ENCODE measurements around the gene EPS15.
"Not testable (repeated sequence)": the region's sequence is repeated elsewhere in the genome, so short reads cannot be mapped to it uniquely, and the experiment has no call there.

Gene EPS15
- total RNA-seq = 189 to 193 reads per million in 2 experiments

DNA sequence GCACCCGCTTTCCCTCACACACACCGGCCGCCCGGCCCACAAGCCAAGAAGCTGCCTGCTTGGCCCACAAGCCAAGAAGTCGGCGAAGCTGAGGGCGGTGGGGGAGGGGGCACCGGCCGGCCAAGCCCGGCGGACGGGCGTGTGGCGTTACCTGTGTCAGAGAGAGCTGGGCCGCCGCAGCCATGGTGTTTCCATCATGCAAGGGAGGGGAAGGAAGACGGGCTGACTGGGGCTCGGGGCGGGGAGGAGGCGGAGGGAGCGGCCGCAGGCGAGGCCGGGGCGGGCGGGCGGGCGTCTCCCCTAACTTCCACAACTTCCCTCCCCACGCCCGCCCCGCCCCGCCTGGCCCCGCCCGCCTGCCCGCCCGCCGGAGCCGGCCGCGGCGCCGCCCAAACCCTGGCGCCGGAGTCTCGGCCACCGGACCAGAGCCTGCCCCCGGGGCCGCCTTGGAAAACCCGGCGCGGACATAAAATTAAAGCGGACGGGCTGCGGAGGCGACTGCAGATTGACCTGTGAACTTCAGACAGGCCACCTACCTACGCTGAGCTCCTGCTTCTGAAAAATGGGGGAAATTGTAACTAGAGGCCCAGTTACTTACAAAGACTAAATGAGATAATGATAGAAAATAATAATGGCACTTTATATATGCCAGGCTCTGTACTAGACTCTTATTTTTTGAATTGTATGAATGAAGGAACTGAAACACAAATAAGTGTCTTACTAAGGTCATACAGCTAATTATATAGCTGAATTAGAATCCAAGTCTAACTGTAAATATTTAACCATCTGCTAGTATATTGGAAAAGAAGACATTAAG, at the start of gene EPS15:
Gene EPS15, minus strand, starts transcription at position 219 of the 817 bp plus-strand sequence. Its CDS starts 35 bp downstream, at position 184.
- peak; percentile 75 for DNase-seq (ENCODE audit: low read depth)

DNA sequence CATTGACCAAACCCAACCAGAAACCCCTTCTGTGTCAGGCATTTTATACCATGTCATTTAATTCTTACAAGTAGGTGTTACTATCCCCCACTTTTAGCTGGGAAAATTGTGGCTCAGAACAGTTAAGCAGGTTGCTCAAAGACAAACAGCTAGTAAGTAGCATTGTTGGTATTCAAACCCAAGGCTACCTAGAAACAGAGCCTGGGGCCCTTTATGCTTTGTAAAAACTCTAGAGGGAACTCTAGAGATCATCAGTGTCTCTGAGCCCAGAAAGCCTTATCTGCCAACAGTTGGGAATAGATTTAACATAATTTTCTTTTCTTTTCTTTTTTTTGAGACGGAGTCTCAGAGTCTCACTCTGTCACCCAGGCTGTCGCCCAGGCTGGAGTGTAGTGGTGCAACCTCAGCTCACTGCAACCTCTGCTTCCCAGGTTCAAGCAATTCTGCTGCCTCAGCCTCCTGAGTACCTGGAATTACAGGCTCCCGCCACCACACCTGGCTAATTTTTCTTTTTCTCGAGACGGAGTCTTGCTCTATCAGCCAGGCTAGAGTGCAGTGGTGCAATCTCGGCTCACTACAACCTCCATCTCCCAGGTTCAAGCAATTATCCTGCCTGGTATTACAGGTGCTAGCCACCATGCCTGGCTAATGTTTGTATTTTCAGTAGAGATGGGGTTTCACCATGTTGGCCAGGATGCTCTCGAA, 49.3 kb upstream of the EPS15 start:
- DNase-seq (ENCODE audit: low read depth) = no peak

GRCh38 chr1:51567653-51568052, 48.6 kb upstream of the EPS15 start:
- DNase-seq (ENCODE audit: low read depth) = no peak

DNA sequence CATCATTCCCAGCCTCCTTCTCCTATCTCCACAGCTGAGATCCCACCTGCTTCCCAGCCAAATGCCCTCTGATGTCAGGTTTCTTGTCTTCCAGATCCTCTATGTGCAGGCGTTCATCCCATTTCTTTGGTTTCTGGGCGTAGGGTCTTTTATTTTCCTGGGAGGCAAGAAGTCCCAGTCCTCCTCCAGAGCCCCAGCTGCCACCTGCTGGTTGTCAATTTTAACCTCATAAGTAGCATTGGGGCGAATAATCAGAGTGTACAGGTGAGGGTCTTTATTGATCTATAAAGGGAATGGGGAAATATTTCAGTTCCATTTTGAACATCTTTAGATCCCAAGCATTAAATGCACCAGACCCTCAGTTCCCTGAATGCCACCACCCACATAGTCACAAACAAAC, 47.2 kb upstream of the EPS15 start:
- DNase-seq (ENCODE audit: low read depth) = no peak

- no peak for DNase-seq (ENCODE audit: low read depth)
Observed at GRCh38 chr1:51565009-51565408, 45.9 kb upstream of the EPS15 start.

- DNase-seq (ENCODE audit: low read depth) = no peak
Observed at GRCh38 chr1:51564124-51564523, 45.1 kb upstream of the EPS15 start.

GRCh38 chr1:51561702-51562101, 42.6 kb upstream of the EPS15 start:
- no peak for DNase-seq (ENCODE audit: low read depth)

DNA sequence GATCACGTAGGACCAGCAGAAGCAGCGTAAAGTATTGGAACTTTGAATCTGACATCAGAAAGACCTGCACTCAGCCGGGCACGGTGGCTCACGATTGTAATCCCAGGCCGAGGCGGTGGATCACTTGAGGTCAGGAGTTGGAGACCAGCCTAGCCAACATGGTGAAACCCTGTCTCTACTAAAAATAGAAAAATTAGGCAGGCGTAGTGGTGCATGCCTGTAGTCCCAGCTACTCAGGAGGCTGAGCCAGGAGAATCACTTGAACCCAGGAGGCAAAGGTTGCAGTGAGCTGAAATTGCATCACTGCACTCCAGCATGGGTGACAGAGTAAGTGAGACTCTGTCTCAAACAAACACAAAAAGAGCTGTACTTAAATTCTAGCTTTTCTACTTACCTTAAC, 41.8 kb upstream of the EPS15 start:
- not testable (repeated sequence) for DNase-seq (ENCODE audit: low read depth)

- DNase-seq (ENCODE audit: low read depth) = no peak
Observed at GRCh38 chr1:51560034-51560433, 41.0 kb upstream of the EPS15 start.

GRCh38 chr1:51559501-51559900, 40.4 kb upstream of the EPS15 start:
- no peak for DNase-seq (ENCODE audit: low read depth)

GRCh38 chr1:51559064-51559500, 40.0 kb upstream of the EPS15 start:
- no peak for DNase-seq (ENCODE audit: low read depth)

GRCh38 chr1:51558375-51558924, 39.4 kb upstream of the EPS15 start:
- DNase-seq (ENCODE audit: low read depth) = no peak

DNA sequence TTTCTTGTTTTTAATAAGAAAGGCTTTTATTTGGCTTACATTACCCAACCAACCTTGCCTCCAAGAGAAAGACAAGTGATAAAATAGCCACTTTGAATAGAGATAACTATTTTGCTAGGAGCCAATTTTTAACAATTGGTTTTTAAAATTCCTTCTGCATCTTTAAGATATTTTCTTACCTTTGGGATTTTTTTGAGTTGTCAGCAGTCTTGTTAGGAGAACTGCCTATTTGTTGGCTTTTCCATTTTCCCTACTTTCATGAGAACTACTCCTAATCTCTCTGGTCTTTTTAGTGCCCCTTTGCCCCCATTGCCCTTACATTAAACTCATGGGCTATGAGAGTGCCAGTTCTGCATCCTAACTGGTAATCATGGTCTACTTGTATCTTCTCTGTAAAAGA, 38.1 kb upstream of the EPS15 start:
- DNase-seq (ENCODE audit: low read depth) = no peak

DNA sequence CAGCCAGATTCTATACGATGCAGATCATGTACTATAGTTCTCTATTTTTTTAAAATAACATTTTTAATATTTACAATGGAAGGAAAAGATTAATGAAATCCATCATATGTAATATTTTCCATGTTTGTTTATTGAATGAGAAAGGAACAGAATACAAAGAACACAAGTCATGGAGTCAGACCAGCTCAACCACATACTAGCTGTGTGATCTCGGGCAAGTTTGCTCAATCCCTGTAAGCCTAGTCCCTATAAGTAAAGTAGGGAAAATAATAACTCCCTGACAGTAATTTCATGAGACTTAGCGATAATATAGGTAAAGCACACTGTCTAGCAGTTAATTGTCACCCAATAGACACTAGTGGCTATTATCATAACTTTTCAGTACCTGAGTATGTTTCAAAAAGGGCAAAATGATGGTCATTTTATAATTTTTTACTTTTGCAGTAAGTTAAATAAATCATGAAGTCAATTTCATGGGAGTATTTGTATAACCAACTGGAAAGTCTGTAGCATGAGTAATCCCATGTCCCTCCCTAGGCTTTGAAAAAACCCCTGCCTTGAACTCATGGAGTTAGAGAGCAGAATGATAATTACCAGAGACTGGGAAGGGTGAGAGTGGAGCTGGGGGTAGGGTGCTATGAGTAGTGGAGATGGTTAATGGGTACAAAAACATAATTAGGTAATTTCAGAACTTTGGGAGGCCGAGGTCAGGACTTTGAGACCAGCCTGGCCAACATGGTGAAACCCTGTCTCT, 37.0 kb upstream of the EPS15 start:
- DNase-seq (ENCODE audit: low read depth) = no peak

DNA sequence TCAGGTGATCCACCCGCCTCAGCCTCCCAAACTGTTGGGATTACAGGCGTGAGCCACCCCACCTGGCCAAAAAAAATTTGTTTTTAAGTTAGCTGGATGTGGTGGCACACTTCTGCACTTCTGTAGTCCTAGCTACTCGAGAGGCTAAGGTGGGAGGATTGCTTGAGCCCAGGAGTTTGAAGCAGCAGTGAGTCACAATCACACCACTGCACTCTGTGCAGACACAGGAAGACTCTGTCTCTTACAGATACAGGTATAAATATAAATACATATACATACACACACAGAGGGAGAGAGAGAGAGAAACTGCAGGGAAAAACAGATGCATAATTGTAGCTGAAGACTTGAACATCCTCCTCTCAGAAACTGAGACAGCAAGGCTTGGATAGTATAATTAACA, 34.8 kb upstream of the EPS15 start:
- DNase-seq (ENCODE audit: low read depth) = no peak

- DNase-seq (ENCODE audit: low read depth) = no peak
Observed at GRCh38 chr1:51552929-51553807, 34.1 kb upstream of the EPS15 start.

GRCh38 chr1:51551848-51552296, 32.8 kb upstream of the EPS15 start:
- no peak for DNase-seq (ENCODE audit: low read depth)

DNA sequence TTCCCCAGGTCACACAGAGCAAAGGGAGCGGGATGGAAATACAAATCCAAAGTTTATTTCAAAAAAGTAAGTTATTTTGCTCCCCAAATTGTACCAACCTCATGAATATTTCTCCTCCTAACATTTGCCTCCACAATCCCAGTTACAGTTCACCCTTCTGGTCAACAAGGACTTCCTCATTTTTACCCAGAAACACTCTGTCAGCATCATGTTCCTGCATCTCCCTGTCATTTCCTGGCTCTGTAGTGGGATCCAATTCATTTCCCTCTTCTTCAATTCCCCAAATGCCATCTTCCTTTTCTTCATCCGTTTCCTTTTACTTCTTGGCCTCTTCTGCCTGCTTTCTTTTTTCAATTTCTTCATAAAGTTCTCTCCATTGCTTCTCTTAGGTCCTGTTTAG, 32.0 kb upstream of the EPS15 start:
- no peak for DNase-seq (ENCODE audit: low read depth)

- DNase-seq (ENCODE audit: low read depth) = no peak
Observed at GRCh38 chr1:51549901-51550300, 30.8 kb upstream of the EPS15 start.

DNA sequence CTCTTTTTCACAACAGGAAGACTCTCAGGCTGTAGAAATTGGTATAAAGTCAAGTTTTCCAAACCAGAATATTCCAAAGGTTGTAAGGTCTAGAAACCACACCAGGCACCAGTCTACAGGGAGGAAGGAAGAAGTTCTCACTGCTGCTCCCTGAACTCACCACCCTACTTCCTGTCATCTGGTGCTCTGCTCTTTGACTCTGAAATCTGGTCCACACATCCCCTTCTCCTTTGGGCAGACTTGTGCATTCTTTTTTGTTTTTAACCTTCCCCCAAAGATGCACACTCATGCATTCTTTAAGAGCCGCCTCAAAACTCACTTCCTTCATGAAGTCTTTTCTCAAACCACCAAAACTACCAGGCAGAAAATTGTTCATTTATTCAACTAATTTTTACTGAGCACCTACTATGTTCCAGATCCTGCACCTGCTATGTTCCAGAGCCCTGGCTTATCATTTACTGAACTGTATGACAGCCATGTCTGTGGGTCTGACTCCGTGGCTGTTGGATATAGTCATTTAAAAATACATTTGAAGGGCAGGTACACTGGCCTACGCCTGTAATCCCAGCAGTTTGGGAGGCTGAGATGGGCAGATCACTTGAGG, 30.1 kb upstream of the EPS15 start:
- DNase-seq (ENCODE audit: low read depth) = no peak

GRCh38 chr1:51543858-51544257, 24.8 kb upstream of the EPS15 start:
- DNase-seq (ENCODE audit: low read depth) = no peak
